HCT116 (cell line): ENCODE measurements around the gene ITSN1. TPM values are rescaled to one million over a fixed set of nuclear protein-coding genes. Genes with fewer than 3 reads are reported as not detected.

ENCODE experiments used
- ATAC-seq: fragments of 200-7000 bp; cut with Tn5 transposase; 2 replicates; pipeline ENCODE4 v1.9.1; 2020; ENCODE audit warnings: mild to moderate bottlenecking, moderate library complexity
- BruUV-seq: library from RNA; stranded (reverse); fragments of 400-500 nt; replicated peaks from 2 replicates; lab custom pipeline; 2021; lab: Mats Ljungman, UMichigan
- CTCF ChIA-PET: fragments of 300-600 bp; sonication (Branson Sonifier 250); formaldehyde crosslinking; loops from one replicate; lab custom pipeline; 2021; ENCODE audit warnings: antibody characterized with exemption; lab: Charles Lee
- POLR2A ChIA-PET: fragments of 300-600, 350-600 bp; sonication (Branson Sonifier 250); formaldehyde crosslinking; loops from one replicate; lab custom pipeline; 2021; ENCODE audit warnings: antibody characterized with exemption; lab: Charles Lee
- RAD21 ChIA-PET, 2 experiments: fragments of 300-600 bp; sonication (Branson Sonifier 250); formaldehyde crosslinking; loops; one replicate each; lab custom pipeline; 2023; ENCODE audit warnings: low total read pairs in 2 of 2; ENCODE audit not compliant: uncharacterized antibody in 2 of 2, unreplicated experiment in 2 of 2, low non-redundant PET in 1 of 2; lab: Charles Lee
- DNase-seq: peaks from one replicate; pipeline ENCODE4 v3.0.0-alpha.2; 2010; ENCODE audit warnings: low read depth, low spot score
- H2AFZ ChIP-seq: fragments of 200-600 bp; shearing (Covaris generic), sonication (generic); 2 replicates; pipeline ENCODE4 v1.6.1; 2017; ENCODE audit warnings: low read depth, mixed run types, mixed read lengths, antibody characterized with exemption, low read length; ENCODE audit not compliant: poor library complexity, severe bottlenecking
- H3K27ac ChIP-seq: 2 replicates; pipeline ENCODE4 v1.5.1; 2012; ENCODE audit warnings: low read depth, low read length
- H3K27me3 ChIP-seq: fragments of 200-600 bp; sonication (generic); 2 replicates; pipeline ENCODE4 v1.6.1; 2016; ENCODE audit warnings: mixed run types, low read length, mixed read lengths; ENCODE audit not compliant: insufficient read depth
- H3K36me3 ChIP-seq, 2 experiments: fragments of 200-500 bp in 1 of 2; fragments of 200-600 bp in 1 of 2; sonication (Bioruptor generic) in 1 of 2; sonication (generic) in 1 of 2; 2 replicates each; pipeline versions ENCODE4 v1.5.1 to v1.6.1; 2014 to 2016; ENCODE audit warnings: low read length in 2 of 2, inconsistent platforms in 1 of 2, mixed read lengths in 1 of 2, mixed run types in 1 of 2; ENCODE audit not compliant: insufficient read depth in 2 of 2, control insufficient read depth in 1 of 2
- H3K4me1 ChIP-seq, 2 experiments: fragments of 200-600 bp in 1 of 2; sonication (generic) in 1 of 2; 2 replicates each; pipeline versions ENCODE4 v1.5.1 to v1.6.1; 2012 to 2017; ENCODE audit warnings: low read length in 2 of 2, inconsistent platforms in 1 of 2, mild to moderate bottlenecking in 1 of 2, mixed read lengths in 1 of 2, mixed run types in 1 of 2, moderate library complexity in 1 of 2; ENCODE audit not compliant: insufficient read depth in 2 of 2, control insufficient read depth in 1 of 2
- H3K4me2 ChIP-seq: fragments of 200-600 bp; sonication (generic); 2 replicates; pipeline ENCODE4 v1.6.1; 2017; ENCODE audit warnings: mixed run types, low read length, mixed read lengths
- H3K4me3 ChIP-seq, 2 experiments: fragments of 200-600 bp in 1 of 2; sonication (generic) in 1 of 2; replicated peaks in 1 of 2; 2 replicates each; pipeline ENCODE4 v1.5.1; 2011 to 2016; ENCODE audit warnings: low read length in 2 of 2, control low read depth in 1 of 2, low read depth in 1 of 2, mild to moderate bottlenecking in 1 of 2, mixed read lengths in 1 of 2, mixed run types in 1 of 2
- H3K79me2 ChIP-seq: fragments of 200-600 bp; sonication (generic); 2 replicates; pipeline ENCODE4 v1.6.1; 2017; ENCODE audit warnings: mild to moderate bottlenecking, mixed run types, low read length, moderate library complexity, mixed read lengths; ENCODE audit not compliant: insufficient read depth
- H3K9ac ChIP-seq: fragments of 200-600 bp; sonication (generic); 2 replicates; pipeline ENCODE4 v1.6.1; 2016; ENCODE audit warnings: low read length, mixed read lengths
- H3K9me2 ChIP-seq: fragments of 200-600 bp; sonication (generic), shearing (Covaris generic); 2 replicates; pipeline ENCODE4 v1.6.1; 2017; ENCODE audit warnings: mixed run types, mild to moderate bottlenecking, moderate library complexity; ENCODE audit not compliant: insufficient read depth
- H3K9me3 ChIP-seq, 2 experiments: fragments of 200-500 bp in 1 of 2; fragments of 200-600 bp in 1 of 2; sonication (Bioruptor generic) in 1 of 2; sonication (generic) in 1 of 2; 2 replicates each; pipeline ENCODE4 v1.6.1; 2014 to 2017; ENCODE audit warnings: low read length in 2 of 2, mixed read lengths in 2 of 2, inconsistent platforms in 1 of 2, low read depth in 1 of 2, mild to moderate bottlenecking in 1 of 2, mixed run types in 1 of 2, moderate library complexity in 1 of 2; ENCODE audit not compliant: control insufficient read depth in 1 of 2, insufficient read depth in 1 of 2
- H4K20me1 ChIP-seq: fragments of 200-600 bp; sonication (generic), shearing (Covaris generic); 2 replicates; pipeline ENCODE4 v1.6.1; 2017; ENCODE audit warnings: mixed run types, mild to moderate bottlenecking, moderate library complexity; ENCODE audit not compliant: insufficient read depth
- ATF3 ChIP-seq: IDR thresholded peaks from 2 replicates; pipeline ENCODE4 v1.6.1; 2012
- CBX3 ChIP-seq: IDR thresholded peaks from 2 replicates; pipeline ENCODE4 v1.6.1; 2012; ENCODE audit warnings: low read depth
- CEBPB ChIP-seq: IDR thresholded peaks from 2 replicates; pipeline ENCODE4 v1.6.1; 2012; ENCODE audit warnings: low read depth
- CTCF ChIP-seq, 3 experiments: fragments of 200-600 bp in 1 of 3; sonication (generic) in 1 of 3; IDR thresholded peaks in 2 of 3; conservative IDR thresholded peaks in 1 of 3; 2 replicates each; pipeline ENCODE4 v1.5.1; 2012 to 2017; ENCODE audit warnings: low read depth in 2 of 3, low read length in 2 of 3, antibody characterized with exemption in 1 of 3, borderline replicate concordance in 1 of 3, control low read depth in 1 of 3, mild to moderate bottlenecking in 1 of 3, mixed read lengths in 1 of 3, mixed run types in 1 of 3, moderate library complexity in 1 of 3; ENCODE audit not compliant: insufficient read depth in 1 of 3
- EGR1 ChIP-seq: IDR thresholded peaks from 2 replicates; pipeline ENCODE4 v1.6.1; 2012; ENCODE audit warnings: low read depth
- EZH2phosphoT487 ChIP-seq: fragments of 200-600 bp; IDR thresholded peaks from 2 replicates; pipeline ENCODE4 v1.6.1; 2018; ENCODE audit warnings: antibody characterized with exemption, borderline replicate concordance
- FOSL1 ChIP-seq: IDR thresholded peaks from 2 replicates; pipeline ENCODE4 v1.6.1; 2012; ENCODE audit warnings: low read depth
- JUND ChIP-seq: IDR thresholded peaks from 2 replicates; pipeline ENCODE4 v1.6.1; 2012
- MAX ChIP-seq: IDR thresholded peaks from 2 replicates; pipeline ENCODE4 v1.6.1; 2012
- POLR2A ChIP-seq: IDR thresholded peaks from 2 replicates; pipeline ENCODE4 v1.7.0; 2011; ENCODE audit warnings: borderline replicate concordance; ENCODE audit not compliant: insufficient read depth, insufficient read length; ENCODE audit errors: extremely low read depth
- POLR2AphosphoS5 ChIP-seq: IDR thresholded peaks from 2 replicates; pipeline ENCODE4 v1.6.1; 2011; ENCODE audit warnings: mild to moderate bottlenecking, low read depth, low read length, moderate library complexity
- RAD21 ChIP-seq: IDR thresholded peaks from 2 replicates; pipeline ENCODE4 v1.6.1; 2012; ENCODE audit warnings: low read depth, mild to moderate bottlenecking
- SIN3A ChIP-seq: IDR thresholded peaks from 2 replicates; pipeline ENCODE4 v1.6.1; 2012; ENCODE audit warnings: low read depth
- SRF ChIP-seq: IDR thresholded peaks from 2 replicates; pipeline ENCODE4 v1.6.1; 2012; ENCODE audit warnings: low read depth
- TCF7L2 ChIP-seq: IDR thresholded peaks from 2 replicates; pipeline ENCODE4 v1.7.0; 2011; ENCODE audit warnings: borderline replicate concordance, inconsistent platforms; ENCODE audit not compliant: insufficient read depth, insufficient read length; ENCODE audit errors: extremely low read depth
- YY1 ChIP-seq: IDR thresholded peaks from 2 replicates; pipeline ENCODE4 v1.6.1; 2011; ENCODE audit warnings: low read length, low read depth, moderate library complexity, mild to moderate bottlenecking; ENCODE audit not compliant: insufficient replicate concordance; ENCODE audit errors: extremely low read depth
- ZFX ChIP-seq: fragments of 450-650 bp; IDR thresholded peaks from 2 replicates; pipeline ENCODE4 v1.6.1; 2017
- ZNF274 ChIP-seq: fragments of 200-500 bp; sonication (Bioruptor generic); IDR thresholded peaks from 2 replicates; pipeline ENCODE4 v1.6.1; 2014; ENCODE audit warnings: mild to moderate bottlenecking, low read depth, low read length, inconsistent platforms
- intact Hi-C: fragments of 100-400 bp; cut with micrococcal nuclease; formaldehyde crosslinking; loops from 2 replicates; pipeline ENCODE4 v1.10.0; 2022
- total RNA-seq: library from RNA; stranded (reverse); gene quantifications from one replicate; pipeline ENCODE4 v1.2.1, GENCODE V29; 2021; ENCODE audit not compliant: unreplicated experiment

Gene ITSN1
- total RNA-seq, 1 experiment from 2014 or later = 25.8 TPM

- no TSS peak for BruUV-seq
- ChIA-PET CTCF (no interaction called here), POLR2A (no interaction called here), RAD21 (no interaction called here)
- H3K4me2 ChIP-seq = no peak overlapping the region
- ATAC-seq = no peak
- H3K9ac ChIP-seq = no peak overlapping the region
- intact Hi-C loops = no loop called here
- H3K27ac ChIP-seq = no peak overlapping the region
- no peaks in the 10 kb centered on the region for H3K9me2 ChIP-seq
- no peaks in the 10 kb centered on the region for H3K27me3 ChIP-seq
- DNase-seq = no peak
- H3K9me3 ChIP-seq = no peaks in the 10 kb centered on the region
- no peaks in the 10 kb centered on the region for H3K36me3 ChIP-seq
- H4K20me1 ChIP-seq = no peaks in the 10 kb centered on the region
- no peaks in the 10 kb centered on the region for H3K79me2 ChIP-seq
- H2AFZ ChIP-seq = no peak overlapping the region
- no peak overlapping the region for H3K4me3 ChIP-seq
- TF ChIP-seq YY1 (no peak), MAX (no peak), CBX3 (no peak), JUND (no peak), EZH2phosphoT487 (no peak), POLR2AphosphoS5 (no peak), SIN3A (no peak), FOSL1 (no peak), ATF3 (no peak), POLR2A (no peak), ZFX (no peak), TCF7L2 (no peak), ZNF274 (no peak), RAD21 (no peak), CEBPB (no peak), CTCF (IDR thresholded peaks at IDR 0.05 in 2 of 3, conservative IDR thresholded peaks at IDR 0.05 in 1 of 3; ENCODE audit: borderline replicate concordance in 1 of 3, insufficient read depth in 1 of 3, low read depth in 2 of 3, low read length in 2 of 3) (no peak), SRF (no peak), EGR1 (no peak)
- H3K4me1 ChIP-seq = peaks cover 14 to 16% of the 10 kb centered on the region in 2 experiments
These were observed 208.7 kb downstream of the ITSN1 start for GRCh38 chr21:33850985-33851384.
